SKM-1 treated with dmso at 0.1 percent for 144 hours (cell line): ENCODE measurements around the gene GARIN6.
"Not testable (repeated sequence)": the region's sequence is repeated elsewhere in the genome, so short reads cannot be mapped to it uniquely, and the experiment has no call there.

Experiments used
- DNase-seq: peaks from one replicate; lab custom pipeline; 2025; ENCODE audit not compliant: unreplicated experiment; lab: John Stamatoyannopoulos, UW

The GARIN6 gene

GRCh38 chr12:99647453-99647852 lies at the start of gene GARIN6:
GARIN6 (plus strand) TSS chr12:99647753; CDS start chr12:99648175, 422 bp downstream.
- no peak for DNase-seq

GRCh38 chr12:99598785-99599184 lies 48.8 kb upstream of the GARIN6 start:
- DNase-seq: no peak

GRCh38 chr12:99600388-99600787 lies 47.2 kb upstream of the GARIN6 start:
- DNase-seq: no peak

- DNase-seq: no peak
These were observed 37.9 kb upstream of the GARIN6 start for GRCh38 chr12:99609455-99610181.

DNA sequence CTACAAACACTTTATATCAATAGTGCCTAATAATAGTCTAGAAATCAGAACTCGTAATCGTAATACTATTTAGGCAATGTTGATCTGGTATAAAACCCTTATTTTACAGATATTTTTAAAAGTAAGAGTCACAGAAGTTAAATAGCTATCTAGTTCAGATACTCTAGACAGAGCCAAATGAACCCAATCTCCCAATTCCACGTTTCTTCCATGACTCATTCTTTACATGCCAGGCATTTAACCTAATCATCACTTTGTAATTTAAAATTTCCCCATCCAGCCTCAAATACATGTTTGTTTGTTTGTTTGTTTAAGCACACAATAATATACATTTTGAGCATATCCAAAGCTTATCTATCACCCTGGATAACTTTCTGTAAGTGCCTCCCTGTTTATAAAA lies 36.4 kb upstream of the GARIN6 start:
- DNase-seq: no peak

DNA sequence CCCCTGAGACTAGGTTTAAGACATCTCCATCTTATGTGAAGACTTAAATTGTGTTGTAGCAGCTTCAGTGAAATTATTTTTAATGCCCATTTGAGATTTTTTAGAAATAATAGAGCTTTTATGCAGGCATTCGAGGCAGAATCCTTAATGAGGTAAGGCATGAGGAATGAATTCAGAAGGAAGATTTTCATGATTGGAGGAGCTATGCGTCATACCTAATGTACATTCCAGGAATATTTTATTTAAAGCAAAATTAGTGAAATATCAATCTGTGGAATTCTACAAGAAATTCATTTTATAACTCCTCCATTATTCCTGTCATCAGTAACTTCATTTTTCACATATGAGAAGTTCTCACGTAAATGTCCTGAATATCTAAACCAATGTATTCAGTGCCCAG lies 36.0 kb upstream of the GARIN6 start:
- DNase-seq: no peak

DNA sequence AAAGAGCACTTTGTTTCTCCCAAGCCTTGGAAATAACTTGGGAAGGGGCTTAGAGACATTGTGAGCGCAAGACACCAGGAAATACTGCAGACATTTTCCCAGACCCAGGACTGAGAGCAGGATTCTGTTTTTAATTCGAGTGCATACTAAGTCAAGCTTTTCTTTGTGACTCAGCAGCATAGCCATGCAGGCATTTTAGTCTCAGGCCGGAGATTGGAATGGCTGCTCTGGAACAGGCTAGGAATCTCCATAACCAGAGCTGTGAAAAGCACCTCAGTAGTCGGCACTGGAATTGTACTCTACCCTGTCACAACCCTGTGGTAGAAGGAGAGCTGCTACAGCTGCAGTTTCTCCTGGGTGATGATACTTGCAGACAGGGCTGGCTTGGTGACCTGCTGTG lies 28.9 kb upstream of the GARIN6 start:
- no peak for DNase-seq

DNA sequence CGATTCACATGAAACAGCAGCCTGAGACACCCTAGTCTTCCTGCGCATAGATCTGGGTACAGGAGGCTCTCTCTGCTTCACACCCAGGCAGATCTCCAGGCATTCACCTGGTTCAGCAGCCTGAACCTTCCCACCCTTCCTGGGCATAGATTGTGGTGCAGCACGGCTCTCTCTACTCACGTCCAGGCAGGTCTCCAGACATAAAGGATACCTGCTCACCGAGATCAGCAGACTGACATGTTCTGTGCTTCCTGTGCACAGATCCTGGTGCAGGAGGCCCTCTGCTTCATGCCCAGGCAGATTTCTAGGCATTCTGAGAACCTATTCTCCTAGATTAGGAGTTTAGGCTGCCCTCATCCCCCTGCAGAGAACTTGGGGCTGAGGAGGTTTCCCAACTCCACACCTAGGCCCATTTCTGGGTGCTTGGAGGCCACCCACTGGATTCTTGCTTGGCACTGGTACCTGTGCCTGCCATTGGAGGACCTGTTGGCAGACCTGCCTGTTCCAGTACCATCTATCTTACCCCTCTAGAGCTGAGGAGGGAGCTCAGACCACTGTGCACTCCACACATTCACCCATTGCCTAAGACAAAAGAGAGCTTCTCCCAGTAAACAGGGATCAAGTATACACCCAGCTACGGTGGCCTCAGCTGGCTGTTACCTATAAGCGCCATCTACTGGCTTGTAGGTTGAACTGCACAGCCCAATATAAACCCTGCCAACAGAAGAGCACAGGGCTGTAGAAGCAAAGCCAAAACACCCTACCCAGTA lies 28.0 kb upstream of the GARIN6 start:
- no peak for DNase-seq

- no peak for DNase-seq
These were observed 27.4 kb upstream of the GARIN6 start for GRCh38 chr12:99620159-99620479.

- not testable (repeated sequence) for DNase-seq
These were observed 23.0 kb upstream of the GARIN6 start for GRCh38 chr12:99624591-99624990.

GRCh38 chr12:99627459-99627858 lies 20.1 kb upstream of the GARIN6 start:
- DNase-seq: no peak

GRCh38 chr12:99644629-99645028 lies 2.9 kb upstream of the GARIN6 start:
- DNase-seq: no peak

DNA sequence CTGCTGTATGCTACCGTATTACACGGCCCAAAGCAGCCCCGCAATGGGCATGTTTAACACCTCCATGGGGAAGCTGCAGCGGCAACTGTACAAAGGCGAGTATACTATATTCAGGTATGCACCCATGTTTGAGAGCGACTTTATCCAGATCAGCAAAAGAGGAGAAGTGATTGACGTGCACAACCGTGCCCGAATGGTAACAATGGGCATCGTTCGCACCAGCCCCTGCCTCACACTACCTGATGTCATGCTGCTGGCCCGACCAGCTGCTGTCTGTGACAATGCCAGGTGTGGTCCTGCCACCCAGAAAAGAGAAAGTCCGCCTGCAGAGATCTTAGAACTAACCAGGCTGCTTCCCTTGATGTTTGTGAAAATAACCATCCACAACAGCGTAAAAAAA lies 630 bp downstream of the GARIN6 start:
- DNase-seq: no peak

DNA sequence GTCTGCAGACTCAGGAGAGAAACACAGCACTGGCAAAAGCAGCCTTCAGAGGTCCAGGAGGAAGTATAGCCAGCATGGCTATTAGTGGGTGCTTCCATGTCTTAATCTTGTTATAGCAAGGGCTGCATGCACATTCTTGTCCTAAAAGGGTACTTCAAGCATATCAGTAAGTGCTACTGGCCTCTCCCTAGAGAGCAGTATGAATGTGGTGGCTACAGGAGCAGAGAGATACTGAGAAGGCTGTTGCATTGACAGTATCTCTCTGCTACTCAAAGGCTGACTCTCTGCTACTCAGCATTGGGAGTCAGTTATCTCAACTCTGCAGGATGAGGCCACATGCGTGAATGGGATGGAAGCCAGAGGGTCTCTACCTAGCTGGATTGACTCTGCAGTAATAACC lies 2.0 kb downstream of the GARIN6 start:
- no peak for DNase-seq

DNA sequence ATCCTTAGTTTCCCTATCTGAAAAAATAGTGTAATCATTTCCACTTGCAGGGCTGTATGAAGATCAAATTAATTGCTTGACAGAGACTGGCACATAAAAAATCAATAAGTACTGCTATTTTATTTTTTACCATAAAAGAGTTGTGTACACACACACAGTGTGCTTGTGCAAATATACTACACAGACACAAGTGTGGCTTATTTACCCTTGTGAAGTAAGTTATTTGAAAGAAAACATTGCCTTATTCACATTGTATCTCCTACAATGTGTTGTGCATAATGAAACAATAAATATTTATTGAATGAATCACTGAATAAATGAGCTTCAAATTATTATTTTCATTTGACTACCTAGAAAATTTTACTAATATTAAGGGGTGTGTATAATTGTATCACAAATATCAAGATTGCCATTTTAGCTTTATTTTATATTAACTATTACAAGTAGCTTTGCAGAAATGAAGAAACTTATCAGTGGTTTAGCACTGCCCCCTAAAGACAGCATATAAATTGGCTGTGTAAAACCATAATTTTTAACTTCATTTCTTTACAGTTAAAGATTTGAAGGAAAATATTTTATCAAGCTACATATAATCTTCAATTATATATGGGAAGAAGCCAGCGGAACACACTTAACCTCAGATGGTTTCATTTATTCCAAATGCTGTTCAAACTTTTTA lies 11.3 kb downstream of the GARIN6 start:
- DNase-seq: no peak

GRCh38 chr12:99670635-99671034 lies 23.1 kb downstream of the GARIN6 start:
- no peak for DNase-seq

DNA sequence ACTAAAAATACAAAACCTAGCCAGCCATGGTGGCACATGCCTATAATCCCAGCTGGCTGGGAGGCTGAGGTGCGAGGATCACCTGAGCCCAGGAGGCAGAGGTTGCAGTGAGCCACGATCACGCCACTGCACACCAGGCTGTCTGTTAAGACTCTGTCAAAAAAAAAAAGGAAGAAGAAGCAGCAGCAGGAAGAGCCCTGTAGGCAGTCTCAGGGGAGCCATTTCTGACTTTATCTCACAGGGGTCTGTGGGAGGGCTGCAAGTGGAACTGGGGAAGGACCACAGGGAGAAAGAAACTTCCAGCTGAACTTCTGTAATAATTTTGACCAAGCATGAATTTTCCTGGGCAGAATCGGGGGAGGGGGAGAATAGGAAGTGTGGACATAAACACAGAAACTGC lies 32.7 kb downstream of the GARIN6 start:
- DNase-seq: no peak

- DNase-seq: no peak
These were observed 38.6 kb downstream of the GARIN6 start for GRCh38 chr12:99686142-99686541.

DNA sequence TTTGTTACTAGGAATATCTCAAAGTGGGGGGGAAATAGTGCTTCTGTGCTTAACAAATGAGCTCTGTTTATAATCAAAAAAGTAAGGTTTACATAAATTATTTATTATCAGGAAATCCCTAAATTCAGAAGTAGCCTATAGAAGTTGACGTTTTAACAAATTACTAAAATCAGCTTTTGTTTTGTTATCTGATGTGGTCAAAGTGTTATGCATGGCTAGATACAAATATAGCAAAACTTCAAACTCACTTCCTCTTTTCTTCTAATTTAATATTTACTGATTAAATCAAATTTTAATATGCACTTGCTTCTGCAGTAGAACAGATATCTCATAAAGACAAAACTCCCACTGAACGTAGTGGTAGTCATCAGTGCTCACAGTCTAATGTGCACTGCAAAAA lies 47.5 kb downstream of the GARIN6 start:
- no peak for DNase-seq
